SK-N-SH treated with all-trans-retinoic acid at 6 μM for 48 hours (cell line): Measurements from ENCODE around the gene TMPRSS4.

Source experiments
- ATAC-seq: fragments of 200-7000 bp; cut with Tn5 transposase; 3 replicates; pipeline ENCODE4 v1.9.1; 2020; ENCODE audit warnings: mild to moderate bottlenecking, moderate library complexity
- ARNTL ChIP-seq: fragments of 450-650 bp; formaldehyde crosslinking; IDR thresholded peaks from 2 replicates; pipeline ENCODE4 v1.5.0; 2020; ENCODE audit warnings: low read depth, mild to moderate bottlenecking, moderate library complexity, borderline replicate concordance
- BACH2 ChIP-seq: fragments of 250-450 bp; sonication (Bioruptor Pico); IDR thresholded peaks from 2 replicates; pipeline ENCODE4 v1.9.0; 2021; ENCODE audit warnings: mild to moderate bottlenecking, borderline replicate concordance
- CSDC2 ChIP-seq: fragments of 250-450 bp; sonication (Bioruptor Pico); IDR thresholded peaks from 2 replicates; pipeline ENCODE4 v1.5.0; 2020; ENCODE audit warnings: mild to moderate bottlenecking, moderate library complexity
- ESRRG ChIP-seq: fragments of 250-450 bp; sonication (Bioruptor Pico); IDR thresholded peaks from 2 replicates; pipeline ENCODE4 v1.6.1; 2021; ENCODE audit warnings: mild to moderate bottlenecking
- GLIS3 ChIP-seq: fragments of 250-450 bp; sonication (Bioruptor Pico); IDR thresholded peaks from 2 replicates; pipeline ENCODE4 v1.5.0; 2020; ENCODE audit warnings: mild to moderate bottlenecking, moderate library complexity
- ISL1 ChIP-seq: fragments of 250-450 bp; sonication (Bioruptor Pico); IDR thresholded peaks from 2 replicates; pipeline ENCODE4 v2.1.2; 2022; ENCODE audit warnings: mild to moderate bottlenecking, moderate library complexity
- PPARA ChIP-seq: fragments of 250-450 bp; sonication (Bioruptor Pico); IDR thresholded peaks from 2 replicates; pipeline ENCODE4 v1.5.0; 2020; ENCODE audit warnings: mild to moderate bottlenecking, borderline replicate concordance
- RARB ChIP-seq: fragments of 250-450 bp; sonication (Bioruptor Pico); IDR thresholded peaks from 2 replicates; pipeline ENCODE4 v1.8.0; 2021; ENCODE audit warnings: mild to moderate bottlenecking, moderate library complexity
- SNAI2 ChIP-seq: fragments of 250-450 bp; sonication (Bioruptor Pico); IDR thresholded peaks from 2 replicates; pipeline ENCODE4 v1.5.0; 2020; ENCODE audit warnings: mild to moderate bottlenecking, moderate library complexity
- TCF4 ChIP-seq: fragments of 250-450 bp; sonication (Bioruptor Pico); IDR thresholded peaks from 2 replicates; pipeline ENCODE4 v1.8.0; 2021; ENCODE audit warnings: mild to moderate bottlenecking, moderate library complexity, borderline replicate concordance
- TOX ChIP-seq: fragments of 250-450 bp; sonication (Bioruptor Pico); IDR thresholded peaks from 2 replicates; pipeline ENCODE4 v1.8.0; 2021; ENCODE audit warnings: mild to moderate bottlenecking, moderate library complexity, borderline replicate concordance
- ZC3H10 ChIP-seq: fragments of 250-450 bp; sonication (Bioruptor Pico); IDR thresholded peaks from 2 replicates; pipeline ENCODE4 v1.5.1; 2021; ENCODE audit warnings: mild to moderate bottlenecking, moderate library complexity
- ZNF70 ChIP-seq: fragments of 450-650 bp; formaldehyde crosslinking; IDR thresholded peaks from 2 replicates; pipeline ENCODE4 v1.5.0; 2020; ENCODE audit warnings: mild to moderate bottlenecking, moderate library complexity
- ZNF8 ChIP-seq: fragments of 450-650 bp; formaldehyde crosslinking; IDR thresholded peaks from 2 replicates; pipeline ENCODE4 v1.5.0; 2020; ENCODE audit warnings: mild to moderate bottlenecking, moderate library complexity
- TF ChIP-seq, protein P1 (sequence below): fragments of 250-450 bp; sonication (Bioruptor Pico); IDR thresholded peaks from 2 replicates; pipeline ENCODE4 v1.8.0; 2021; ENCODE audit warnings: low read depth, mild to moderate bottlenecking, moderate library complexity, borderline replicate concordance
- TF ChIP-seq, protein P2 (sequence below): fragments of 250-450 bp; sonication (Bioruptor Pico); IDR thresholded peaks from 2 replicates; pipeline ENCODE4 v1.5.0; 2020; ENCODE audit warnings: mild to moderate bottlenecking, moderate library complexity
- TF ChIP-seq, protein P3 (sequence below): fragments of 250-450 bp; sonication (Bioruptor Pico); IDR thresholded peaks from 2 replicates; pipeline ENCODE4 v1.8.0; 2020; ENCODE audit warnings: mild to moderate bottlenecking, moderate library complexity, borderline replicate concordance
- TF ChIP-seq, protein P4 (sequence below): fragments of 250-450 bp; sonication (Bioruptor Pico); IDR thresholded peaks from 2 replicates; pipeline ENCODE4 v1.5.1; 2021; ENCODE audit warnings: mild to moderate bottlenecking, moderate library complexity
- TF ChIP-seq, protein P5 (sequence below): fragments of 250-450 bp; sonication (Bioruptor Pico); IDR thresholded peaks from 2 replicates; pipeline ENCODE4 v1.5.1; 2020; ENCODE audit warnings: low read depth, mild to moderate bottlenecking, moderate library complexity

The TMPRSS4 gene

DNA sequence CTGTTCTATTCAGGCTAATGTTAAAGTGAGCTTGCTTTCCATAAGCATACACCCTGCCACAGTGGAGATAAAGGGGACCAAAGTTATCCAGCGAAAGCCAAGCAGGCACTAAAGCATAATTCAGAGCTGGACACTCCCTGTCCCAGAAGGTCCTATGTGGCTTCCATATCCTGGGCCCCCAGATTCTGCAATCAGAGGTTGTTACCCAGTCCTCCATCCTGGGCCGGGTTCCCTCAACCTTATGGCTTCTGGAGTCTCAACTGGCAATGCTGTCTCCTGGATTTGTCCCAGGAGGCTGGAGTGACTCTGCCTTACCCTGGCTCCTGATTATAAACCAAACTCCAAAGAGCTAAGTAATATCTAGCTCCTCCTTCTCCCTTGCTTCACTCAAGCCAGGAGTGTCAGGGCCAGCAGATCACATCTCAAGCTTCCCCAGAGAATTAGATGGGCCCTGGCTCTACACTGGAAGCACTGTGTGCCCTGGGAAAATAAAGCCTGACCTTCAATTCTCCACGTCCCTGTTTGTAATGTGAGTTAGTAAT is 23.9 kb downstream of the TMPRSS4 start:
- TF ChIP-seq BACH2 (no peak), ZC3H10 (CRISPR knock-in tag) (no peak), RARB (CRISPR knock-in tag) (no peak), PPARA (CRISPR knock-in tag) (no peak), CSDC2 (no peak), ISL1 (no peak), TCF4 (CRISPR knock-in tag) (no peak), GLIS3 (CRISPR knock-in tag) (no peak), TOX (CRISPR knock-in tag) (no peak), ARNTL (no peak), SNAI2 (CRISPR knock-in tag) (no peak), ZNF70 (CRISPR knock-in tag) (no peak)
- TF ChIP-seq, protein P1, sequence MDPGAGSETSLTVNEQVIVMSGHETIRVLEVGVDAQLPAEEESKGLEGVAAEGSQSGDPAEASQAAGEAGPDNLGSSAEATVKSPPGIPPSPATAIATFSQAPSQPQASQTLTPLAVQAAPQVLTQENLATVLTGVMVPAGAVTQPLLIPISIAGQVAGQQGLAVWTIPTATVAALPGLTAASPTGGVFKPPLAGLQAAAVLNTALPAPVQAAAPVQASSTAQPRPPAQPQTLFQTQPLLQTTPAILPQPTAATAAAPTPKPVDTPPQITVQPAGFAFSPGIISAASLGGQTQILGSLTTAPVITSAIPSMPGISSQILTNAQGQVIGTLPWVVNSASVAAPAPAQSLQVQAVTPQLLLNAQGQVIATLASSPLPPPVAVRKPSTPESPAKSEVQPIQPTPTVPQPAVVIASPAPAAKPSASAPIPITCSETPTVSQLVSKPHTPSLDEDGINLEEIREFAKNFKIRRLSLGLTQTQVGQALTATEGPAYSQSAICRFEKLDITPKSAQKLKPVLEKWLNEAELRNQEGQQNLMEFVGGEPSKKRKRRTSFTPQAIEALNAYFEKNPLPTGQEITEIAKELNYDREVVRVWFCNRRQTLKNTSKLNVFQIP (CRISPR knock-in tag): no peak
- TF ChIP-seq, protein P2, sequence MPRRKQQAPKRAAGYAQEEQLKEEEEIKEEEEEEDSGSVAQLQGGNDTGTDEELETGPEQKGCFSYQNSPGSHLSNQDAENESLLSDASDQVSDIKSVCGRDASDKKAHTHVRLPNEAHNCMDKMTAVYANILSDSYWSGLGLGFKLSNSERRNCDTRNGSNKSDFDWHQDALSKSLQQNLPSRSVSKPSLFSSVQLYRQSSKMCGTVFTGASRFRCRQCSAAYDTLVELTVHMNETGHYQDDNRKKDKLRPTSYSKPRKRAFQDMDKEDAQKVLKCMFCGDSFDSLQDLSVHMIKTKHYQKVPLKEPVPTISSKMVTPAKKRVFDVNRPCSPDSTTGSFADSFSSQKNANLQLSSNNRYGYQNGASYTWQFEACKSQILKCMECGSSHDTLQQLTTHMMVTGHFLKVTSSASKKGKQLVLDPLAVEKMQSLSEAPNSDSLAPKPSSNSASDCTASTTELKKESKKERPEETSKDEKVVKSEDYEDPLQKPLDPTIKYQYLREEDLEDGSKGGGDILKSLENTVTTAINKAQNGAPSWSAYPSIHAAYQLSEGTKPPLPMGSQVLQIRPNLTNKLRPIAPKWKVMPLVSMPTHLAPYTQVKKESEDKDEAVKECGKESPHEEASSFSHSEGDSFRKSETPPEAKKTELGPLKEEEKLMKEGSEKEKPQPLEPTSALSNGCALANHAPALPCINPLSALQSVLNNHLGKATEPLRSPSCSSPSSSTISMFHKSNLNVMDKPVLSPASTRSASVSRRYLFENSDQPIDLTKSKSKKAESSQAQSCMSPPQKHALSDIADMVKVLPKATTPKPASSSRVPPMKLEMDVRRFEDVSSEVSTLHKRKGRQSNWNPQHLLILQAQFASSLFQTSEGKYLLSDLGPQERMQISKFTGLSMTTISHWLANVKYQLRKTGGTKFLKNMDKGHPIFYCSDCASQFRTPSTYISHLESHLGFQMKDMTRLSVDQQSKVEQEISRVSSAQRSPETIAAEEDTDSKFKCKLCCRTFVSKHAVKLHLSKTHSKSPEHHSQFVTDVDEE (CRISPR knock-in tag): no peak
- TF ChIP-seq, protein P3, sequence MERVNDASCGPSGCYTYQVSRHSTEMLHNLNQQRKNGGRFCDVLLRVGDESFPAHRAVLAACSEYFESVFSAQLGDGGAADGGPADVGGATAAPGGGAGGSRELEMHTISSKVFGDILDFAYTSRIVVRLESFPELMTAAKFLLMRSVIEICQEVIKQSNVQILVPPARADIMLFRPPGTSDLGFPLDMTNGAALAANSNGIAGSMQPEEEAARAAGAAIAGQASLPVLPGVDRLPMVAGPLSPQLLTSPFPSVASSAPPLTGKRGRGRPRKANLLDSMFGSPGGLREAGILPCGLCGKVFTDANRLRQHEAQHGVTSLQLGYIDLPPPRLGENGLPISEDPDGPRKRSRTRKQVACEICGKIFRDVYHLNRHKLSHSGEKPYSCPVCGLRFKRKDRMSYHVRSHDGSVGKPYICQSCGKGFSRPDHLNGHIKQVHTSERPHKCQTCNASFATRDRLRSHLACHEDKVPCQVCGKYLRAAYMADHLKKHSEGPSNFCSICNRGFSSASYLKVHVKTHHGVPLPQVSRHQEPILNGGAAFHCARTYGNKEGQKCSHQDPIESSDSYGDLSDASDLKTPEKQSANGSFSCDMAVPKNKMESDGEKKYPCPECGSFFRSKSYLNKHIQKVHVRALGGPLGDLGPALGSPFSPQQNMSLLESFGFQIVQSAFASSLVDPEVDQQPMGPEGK (CRISPR knock-in tag): no peak
- TF ChIP-seq, protein P4, sequence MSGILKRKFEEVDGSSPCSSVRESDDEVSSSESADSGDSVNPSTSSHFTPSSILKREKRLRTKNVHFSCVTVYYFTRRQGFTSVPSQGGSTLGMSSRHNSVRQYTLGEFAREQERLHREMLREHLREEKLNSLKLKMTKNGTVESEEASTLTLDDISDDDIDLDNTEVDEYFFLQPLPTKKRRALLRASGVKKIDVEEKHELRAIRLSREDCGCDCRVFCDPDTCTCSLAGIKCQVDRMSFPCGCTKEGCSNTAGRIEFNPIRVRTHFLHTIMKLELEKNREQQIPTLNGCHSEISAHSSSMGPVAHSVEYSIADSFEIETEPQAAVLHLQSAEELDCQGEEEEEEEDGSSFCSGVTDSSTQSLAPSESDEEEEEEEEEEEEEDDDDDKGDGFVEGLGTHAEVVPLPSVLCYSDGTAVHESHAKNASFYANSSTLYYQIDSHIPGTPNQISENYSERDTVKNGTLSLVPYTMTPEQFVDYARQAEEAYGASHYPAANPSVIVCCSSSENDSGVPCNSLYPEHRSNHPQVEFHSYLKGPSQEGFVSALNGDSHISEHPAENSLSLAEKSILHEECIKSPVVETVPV (CRISPR knock-in tag): no peak
- TF ChIP-seq, protein P5, sequence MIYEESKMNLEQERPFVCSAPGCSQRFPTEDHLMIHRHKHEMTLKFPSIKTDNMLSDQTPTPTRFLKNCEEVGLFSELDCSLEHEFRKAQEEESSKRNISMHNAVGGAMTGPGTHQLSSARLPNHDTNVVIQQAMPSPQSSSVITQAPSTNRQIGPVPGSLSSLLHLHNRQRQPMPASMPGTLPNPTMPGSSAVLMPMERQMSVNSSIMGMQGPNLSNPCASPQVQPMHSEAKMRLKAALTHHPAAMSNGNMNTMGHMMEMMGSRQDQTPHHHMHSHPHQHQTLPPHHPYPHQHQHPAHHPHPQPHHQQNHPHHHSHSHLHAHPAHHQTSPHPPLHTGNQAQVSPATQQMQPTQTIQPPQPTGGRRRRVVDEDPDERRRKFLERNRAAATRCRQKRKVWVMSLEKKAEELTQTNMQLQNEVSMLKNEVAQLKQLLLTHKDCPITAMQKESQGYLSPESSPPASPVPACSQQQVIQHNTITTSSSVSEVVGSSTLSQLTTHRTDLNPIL (CRISPR knock-in tag): no peak
- no peak for ATAC-seq

DNA sequence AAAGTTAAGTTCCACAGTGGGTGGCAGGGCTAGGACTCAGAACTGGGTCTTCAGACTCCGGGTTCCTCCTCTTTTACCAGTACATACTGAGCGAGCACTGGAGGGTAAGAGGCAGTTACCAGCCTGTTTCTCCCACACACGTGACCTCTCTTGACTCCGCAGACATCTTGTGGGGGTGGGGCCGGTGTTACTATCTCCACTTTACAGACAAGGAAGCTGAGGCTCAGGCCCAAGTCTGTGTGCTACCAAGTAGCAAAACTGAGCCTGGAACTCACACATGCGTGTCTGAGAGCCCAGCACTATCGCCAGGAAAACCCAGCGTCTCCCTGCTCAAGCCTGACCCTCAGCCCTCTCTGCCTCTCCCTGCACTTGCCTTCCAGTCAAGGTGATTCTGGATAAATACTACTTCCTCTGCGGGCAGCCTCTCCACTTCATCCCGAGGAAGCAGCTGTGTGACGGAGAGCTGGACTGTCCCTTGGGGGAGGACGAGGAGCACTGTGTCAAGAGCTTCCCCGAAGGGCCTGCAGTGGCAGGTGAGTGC is 25.9 kb downstream of the TMPRSS4 start:
- TF ChIP-seq, protein P2 (CRISPR knock-in tag): no peak
- ATAC-seq: no peak

DNA sequence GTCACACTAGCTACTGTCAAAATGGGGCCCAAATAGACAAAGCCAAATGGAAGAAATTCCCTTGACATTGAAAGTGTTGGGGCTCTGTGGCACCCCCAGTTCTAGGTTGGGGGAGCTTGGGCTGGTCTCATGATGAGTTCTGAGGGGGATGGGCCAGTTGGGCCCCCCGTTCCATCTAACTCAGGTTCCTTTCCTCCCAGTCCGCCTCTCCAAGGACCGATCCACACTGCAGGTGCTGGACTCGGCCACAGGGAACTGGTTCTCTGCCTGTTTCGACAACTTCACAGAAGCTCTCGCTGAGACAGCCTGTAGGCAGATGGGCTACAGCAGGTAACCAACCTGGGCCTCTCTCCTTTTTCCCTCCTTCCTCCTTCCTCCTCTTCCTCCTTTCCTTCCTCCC is 27.6 kb downstream of the TMPRSS4 start:
- TF ChIP-seq, protein P5 (CRISPR knock-in tag): no peak
- TF ChIP-seq RARB (CRISPR knock-in tag) (no peak), CSDC2 (no peak), BACH2 (no peak), ESRRG (no peak), SNAI2 (CRISPR knock-in tag) (no peak), PPARA (CRISPR knock-in tag) (no peak), ZNF8 (CRISPR knock-in tag) (no peak), TOX (CRISPR knock-in tag) (no peak)

More for the DNA sequence above, 27.6 kb downstream of the TMPRSS4 start:
- ATAC-seq: no peak
